ENCODE data around the gene BRIP1.
"Not testable (repeated sequence)": the region's sequence is repeated elsewhere in the genome, so short reads cannot be mapped to it uniquely, and the experiment has no call there.

Gene BRIP1

DNA sequence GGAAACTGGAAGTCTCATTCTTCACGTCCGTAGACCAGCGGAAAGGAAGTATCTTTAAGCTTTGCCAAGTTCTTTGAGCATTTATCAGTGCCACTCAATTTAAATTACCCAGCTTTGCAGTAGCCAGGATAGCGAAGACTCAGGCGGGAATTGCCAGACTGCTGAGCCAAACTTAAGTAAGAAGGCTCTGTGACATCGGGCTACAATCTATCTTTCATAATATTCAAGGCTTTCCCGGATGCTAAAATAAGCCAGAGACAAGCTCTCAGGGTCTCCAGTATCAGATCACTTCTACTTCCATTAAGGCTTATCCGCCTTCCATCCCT is 436 bp upstream of the BRIP1 start:
- no peak for DNase-seq (ENCODE audit: low spot score)

DNA sequence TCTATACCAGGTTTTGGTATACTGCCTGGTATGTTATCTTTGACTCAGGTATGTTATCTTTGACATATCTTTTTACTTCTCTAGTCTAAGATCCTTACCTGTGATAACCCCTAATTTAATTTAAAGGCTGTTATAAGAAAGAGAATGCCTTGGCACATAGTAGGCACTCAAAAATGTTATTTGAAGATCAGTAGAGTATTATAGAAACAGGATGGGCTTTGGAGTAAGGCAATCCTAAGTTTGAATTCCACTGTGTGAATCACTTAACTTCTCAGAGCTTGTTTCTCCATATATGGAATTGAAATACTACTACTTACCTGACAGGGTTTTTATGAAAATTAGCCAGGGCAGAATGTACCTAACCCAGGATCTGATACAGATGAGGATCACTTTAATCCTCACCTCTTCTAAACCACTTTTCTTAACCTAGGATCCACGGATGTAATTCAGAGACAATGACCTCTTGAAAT is 1.2 kb downstream of the BRIP1 start:
- no peak for DNase-seq (ENCODE audit: low spot score)

DNA sequence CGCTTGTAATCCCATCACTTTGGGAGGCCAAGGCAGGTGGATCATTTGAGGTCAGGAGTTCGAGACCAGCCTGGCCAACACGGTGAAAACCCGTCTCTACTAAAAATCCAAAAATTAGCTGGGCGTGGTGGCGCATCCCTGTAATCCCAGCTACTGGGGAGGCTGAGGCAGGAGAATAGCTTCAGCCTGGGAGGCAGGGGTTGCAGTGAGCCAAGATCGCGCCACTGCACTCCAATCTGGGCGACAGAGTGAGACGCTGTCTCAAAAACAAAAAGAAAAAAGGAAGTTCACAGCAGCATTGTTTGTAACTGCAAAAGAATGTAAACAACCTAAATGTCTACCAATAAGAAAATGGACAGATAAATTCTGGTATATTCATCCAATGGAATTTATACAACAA is 2.9 kb downstream of the BRIP1 start:
- not testable (repeated sequence) for DNase-seq (ENCODE audit: low spot score)

DNA sequence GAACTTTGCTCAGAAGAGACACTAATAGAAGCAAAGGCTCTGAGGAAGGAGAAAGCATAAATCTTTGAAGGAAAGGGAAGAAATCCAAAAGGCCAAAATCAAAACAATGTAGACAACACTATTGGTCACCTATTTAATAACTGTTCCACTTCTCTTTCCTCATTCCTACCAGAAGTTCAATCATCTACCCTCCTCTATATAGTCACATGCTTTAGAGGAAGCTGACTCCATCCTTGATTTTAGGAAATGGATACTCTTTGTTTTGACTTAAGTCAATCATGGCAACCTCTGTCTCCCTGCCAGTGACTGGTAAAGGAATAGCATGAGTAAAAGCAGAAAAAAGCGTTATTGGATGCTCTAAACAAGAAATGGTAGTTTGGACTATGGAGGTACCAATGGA is 7.3 kb downstream of the BRIP1 start:
- no peak for DNase-seq (ENCODE audit: low spot score)

DNA sequence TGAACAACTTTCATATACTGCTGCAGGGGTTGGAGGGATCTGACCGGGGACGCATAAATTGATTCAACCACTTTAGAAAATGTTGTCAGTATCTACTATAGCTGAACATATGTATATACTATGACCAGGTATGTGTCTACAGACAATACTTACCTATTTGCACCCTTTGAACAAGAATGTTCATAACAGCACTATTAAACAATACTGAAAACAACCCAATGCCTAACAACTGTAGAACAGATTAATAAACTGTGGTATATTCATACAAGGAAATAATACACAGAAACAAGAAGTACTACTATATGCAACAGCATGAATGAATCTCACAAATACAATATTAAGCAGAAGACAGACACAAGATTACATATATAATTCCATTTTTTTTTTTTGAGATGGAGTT is 10.5 kb downstream of the BRIP1 start:
- no peak for DNase-seq (ENCODE audit: low spot score)

DNA sequence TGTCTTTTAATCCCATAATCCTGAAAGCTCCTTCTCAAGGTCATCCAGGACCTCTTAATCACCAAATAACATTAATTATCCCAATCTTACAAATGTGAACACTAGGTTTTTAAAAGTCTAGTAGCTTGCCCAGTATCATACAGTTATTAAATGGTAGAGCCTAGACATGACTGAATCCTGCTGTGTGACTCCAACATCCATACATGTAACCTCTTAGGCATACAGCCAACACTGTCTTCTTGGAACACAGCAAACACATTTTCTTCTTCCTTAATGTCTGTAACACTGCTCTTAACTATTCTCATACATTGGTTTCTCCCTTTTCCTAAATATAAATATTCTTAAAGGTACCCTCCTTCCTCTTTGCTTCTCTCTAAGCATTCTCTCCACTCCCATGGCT is 13.7 kb downstream of the BRIP1 start:
- no peak for DNase-seq (ENCODE audit: low spot score)

DNA sequence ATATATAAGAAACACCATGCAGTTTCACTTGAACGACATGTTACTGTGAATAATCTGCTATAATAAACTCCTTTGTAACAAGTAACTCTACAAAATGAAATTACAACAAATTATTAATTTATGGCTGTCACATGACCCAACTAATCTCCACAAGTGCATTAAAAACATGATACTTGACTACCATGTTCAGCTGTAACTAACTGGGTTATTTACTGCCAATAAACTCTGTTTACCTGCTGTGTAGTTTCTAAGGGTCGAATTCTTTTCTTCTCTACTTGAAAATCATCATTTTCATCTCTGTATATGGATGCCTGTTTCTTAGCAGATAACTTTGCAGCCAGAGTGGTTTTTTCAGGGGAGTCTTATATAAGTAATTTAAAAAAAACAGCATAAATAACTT is 14.4 kb downstream of the BRIP1 start:
- DNase-seq (ENCODE audit: low spot score), result no peak

DNA sequence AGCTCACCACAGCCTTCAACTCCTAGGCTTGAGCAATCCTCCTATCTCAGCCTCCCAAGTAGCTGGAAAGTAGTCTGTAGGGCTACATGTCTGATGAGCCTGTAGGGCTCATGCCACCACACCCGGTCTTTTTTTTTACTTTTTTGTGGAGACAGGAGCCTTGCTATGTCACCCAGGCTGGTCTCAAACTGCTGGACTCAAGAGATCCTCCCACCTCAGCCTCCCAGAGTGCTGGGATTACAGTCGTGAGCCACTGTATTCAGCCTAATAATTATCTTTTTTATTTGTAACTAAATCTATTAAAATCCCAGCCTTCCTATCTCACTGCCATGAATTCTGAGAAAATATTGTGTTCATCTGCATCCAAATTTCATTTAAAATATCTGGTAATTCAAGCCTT is 15.1 kb downstream of the BRIP1 start:
- no peak for DNase-seq (ENCODE audit: low spot score)

DNA sequence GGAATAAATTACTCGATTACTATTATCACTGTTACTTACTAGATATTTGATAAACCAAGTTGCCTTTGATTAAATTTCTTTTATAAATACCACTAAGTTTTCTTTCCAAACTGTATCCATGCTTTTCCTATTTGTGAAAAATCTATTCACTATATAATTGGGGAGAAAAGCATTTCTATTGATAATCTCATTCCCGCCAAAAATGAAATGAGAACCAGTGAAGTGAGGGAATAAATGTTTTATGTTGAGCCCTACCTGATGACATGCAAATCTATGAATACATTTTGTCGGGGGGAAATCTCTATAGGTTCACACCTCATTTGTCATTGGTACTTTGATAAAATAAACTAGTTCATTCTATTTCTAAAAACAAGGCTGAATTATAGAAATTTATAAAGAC is 15.7 kb downstream of the BRIP1 start:
- DNase-seq (ENCODE audit: low spot score), result no peak

DNA sequence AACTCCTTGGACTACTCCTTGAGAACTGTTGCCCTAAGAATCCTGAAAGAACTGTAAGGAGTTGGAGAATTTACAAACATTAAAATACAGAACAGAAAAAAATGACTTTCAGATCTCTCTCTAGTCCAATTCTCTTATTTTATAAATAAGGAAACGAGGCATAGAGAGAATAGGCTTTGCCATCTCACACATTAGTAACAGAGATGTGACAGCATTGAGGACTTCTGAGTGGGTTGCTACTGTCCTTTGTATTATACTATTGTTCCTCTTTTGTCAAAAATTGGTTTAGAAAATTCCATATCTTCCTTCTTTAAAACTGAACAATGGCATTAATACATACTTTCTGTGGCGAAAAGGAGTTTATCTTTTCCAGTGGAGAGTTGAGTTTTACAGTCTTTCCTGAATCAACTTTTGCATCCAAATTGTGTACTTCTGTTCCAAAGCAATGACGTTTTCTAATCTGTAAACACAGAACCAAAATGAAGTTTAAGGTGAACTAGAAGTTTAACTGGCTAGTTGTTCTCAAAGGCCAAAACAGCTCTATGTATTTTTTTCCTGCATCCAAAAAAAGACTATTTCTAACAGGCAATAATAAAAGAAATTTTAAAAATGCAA is 16.5 kb downstream of the BRIP1 start:
- DNase-seq (ENCODE audit: low spot score), result no peak

DNA sequence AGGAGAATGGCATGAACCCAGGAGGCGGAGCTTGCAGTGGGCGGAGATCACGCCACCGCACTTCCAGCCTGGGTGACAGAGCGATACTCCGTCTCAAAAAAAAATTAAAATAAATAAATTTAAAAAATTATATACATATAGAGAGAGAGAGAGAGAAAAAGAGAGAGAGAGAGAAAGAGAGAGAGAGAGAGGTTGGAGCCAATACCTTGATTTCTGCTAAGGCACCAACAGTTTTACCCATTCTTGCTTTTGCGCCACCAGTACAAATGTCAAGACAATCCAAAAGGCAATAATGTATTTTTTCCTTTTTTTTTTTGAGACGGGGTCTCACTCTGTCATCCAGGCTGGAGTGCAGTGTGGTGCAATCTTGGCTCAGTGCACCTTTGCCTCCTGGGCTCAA is 17.2 kb downstream of the BRIP1 start:
- DNase-seq (ENCODE audit: low spot score), result no peak

DNA sequence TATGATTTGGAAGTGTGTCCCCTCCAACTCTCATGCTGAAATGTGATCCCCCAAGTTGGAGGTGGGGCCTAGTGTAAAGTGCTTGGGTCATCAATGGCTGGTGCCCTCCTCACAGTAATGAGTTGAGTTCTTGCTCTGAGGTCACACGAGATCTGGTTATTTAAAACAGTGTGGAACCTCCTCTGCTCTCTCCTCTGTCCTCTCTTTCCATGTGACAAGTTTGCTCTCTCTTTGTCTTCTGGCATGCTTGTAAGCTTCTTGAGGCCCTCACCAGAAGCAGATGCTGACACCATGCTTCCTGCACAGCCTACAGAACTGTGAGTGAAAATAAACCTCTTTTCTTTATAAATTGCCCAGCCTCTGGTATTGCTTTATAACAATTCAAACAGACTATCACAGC is 19.9 kb downstream of the BRIP1 start:
- DNase-seq (ENCODE audit: low spot score), result no peak

DNA sequence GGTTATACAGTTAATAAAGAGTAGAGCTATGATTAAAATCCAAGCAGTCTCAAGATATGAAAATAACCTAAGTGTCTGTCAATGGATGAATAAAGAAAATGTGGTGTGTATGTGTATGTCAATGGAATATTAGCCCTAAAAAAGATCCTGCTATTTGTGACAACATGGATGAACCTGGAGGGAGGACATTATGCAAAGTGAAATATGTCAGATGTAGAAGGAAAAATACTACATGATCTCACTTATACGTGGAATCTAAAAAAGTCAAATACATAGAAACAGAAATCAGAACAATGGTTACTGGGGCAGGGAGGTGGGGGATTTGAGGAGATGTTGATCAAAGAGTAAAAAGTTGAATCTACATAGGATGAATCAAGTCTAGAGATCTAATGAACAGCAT is 20.4 kb downstream of the BRIP1 start:
- DNase-seq (ENCODE audit: low spot score), result no peak

DNA sequence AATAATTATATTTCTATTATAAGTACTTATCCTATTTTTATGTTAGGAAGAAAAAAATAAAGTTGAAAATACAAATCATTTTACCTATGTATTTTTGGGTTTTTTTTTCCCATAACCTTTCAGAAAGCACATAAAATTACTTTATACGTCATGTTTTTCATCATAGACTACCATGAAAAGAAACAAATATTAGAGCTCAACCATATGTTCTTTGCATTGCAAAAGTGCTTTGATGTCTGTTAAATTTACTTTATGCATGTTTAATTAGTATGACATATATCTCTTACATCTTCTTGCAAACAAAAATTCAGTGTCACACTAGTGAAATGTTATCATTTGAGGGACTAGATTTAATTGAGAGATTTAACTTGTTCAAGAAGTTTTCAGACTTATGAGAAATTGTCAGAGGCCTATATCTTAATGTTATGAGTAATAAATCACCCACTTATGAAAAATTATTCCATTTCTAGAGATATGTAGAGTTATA is 24.0 kb downstream of the BRIP1 start:
- DNase-seq (ENCODE audit: low spot score), result no peak

DNA sequence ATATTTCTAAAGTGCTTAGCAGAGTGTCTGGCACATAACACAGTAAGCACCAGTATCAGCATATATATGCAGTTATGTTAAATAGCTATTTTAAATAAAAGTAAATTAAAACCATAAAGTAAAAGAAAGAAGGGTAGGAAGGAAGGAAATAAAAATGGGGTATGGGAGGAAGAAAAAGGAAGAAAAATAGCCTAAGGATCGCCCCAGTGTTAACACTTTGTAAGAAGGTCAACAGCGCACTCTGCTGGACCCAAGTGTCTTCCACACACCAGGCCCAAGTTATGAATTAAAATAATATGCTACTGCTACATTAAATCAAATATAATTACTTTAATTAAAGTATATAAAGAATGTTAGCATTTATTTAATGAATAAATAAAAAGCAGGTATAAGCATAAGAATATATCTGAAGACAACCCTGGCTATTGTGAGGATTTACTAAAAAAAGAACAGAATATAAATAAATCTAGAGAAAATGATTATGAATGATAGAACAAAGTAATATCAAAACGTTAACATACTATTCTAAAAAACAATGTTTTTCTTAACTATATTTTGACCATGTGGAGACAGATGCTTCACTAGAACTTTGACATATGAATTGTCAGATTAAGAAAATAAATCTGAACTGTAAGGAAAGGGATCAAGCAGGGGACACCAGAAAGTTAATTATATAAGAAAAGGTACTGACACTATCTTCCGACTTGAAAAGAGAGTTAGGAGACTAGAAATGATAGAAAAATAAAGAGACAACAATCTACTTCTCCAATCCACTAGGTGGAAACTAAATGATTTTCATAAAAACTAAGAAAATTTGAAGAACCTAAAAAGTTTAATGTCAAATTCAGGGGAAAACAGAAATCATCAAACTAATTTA is 25.9 kb downstream of the BRIP1 start:
- peak; percentile 54 for DNase-seq (ENCODE audit: low spot score)

DNA sequence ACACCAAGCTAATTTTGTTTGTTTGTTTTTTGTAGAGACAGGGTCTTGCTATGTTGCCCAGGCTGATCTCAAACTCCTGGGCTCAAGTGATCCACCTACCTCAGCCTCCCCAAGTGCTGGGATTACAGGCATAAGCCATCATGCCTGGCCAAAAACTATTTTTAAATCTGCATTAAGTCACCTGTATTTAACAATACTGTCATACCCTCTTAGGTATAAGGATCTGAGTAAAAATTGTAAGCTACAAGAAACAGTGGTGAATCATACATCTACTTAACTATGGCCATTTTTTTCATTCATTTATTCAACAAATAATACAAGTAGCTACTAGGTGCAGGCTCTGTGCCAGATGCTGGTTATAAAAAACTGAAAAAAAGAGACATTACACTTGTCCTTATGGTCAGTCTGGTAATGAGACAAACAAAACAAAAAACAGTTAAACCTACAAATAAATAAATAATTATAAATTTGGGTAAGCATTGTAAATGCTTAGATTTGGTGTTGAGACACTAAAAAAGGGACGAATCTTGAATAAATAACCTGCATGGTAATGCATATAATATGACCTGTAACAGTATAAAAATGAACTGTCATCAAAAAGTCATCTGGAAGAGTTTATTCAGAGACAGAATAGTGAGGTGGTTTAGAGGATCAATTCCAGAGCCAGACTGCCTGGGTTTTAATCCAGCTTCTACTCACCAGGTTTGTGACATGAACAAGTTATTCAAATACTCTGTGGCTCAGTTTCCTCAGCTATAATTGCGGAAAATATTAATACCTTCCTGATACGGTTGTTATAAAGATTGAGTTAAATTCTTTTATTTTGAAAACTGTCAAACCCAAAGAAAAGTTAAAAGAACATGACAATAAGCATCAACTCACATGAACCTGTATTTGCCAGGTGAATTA is 26.8 kb downstream of the BRIP1 start:
- DNase-seq (ENCODE audit: low spot score), result no peak

DNA sequence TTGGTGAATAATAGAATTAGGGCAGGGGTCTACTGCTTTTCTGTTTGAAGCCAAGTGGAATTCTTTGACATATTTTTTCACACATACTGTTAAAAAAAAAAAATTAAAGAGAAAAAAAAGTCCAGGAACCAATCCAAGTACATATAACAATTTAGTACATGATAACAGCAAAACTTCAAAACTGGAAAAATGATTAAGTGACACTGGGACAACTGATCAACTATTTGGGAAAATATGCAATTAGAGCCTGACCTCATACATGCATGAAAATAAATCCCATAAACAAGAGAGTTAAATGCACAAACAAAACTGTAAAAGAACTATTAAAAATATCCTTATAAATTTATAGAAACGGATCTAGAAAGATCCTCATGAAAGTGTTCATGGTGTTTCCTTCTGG is 27.7 kb downstream of the BRIP1 start:
- DNase-seq (ENCODE audit: low spot score), result no peak

DNA sequence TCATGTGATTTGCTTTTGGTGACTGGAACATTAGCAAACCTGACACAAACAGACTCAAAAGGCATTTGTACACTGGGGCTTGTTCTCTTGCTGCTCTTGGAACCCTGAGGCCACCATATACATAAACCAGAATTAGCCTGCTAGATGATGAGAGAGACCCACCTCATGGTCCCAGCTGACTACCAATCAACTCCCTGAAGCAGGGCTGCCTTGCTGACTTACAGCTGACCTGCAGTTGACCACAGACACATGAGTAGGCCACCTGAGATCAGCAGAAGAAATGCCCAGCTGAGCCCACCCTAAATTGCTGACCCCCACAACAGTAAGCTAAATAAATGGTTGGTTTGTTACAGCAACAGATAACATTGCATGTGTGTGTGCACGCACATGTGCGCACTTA is 28.7 kb downstream of the BRIP1 start:
- DNase-seq (ENCODE audit: low spot score), result no peak

DNA sequence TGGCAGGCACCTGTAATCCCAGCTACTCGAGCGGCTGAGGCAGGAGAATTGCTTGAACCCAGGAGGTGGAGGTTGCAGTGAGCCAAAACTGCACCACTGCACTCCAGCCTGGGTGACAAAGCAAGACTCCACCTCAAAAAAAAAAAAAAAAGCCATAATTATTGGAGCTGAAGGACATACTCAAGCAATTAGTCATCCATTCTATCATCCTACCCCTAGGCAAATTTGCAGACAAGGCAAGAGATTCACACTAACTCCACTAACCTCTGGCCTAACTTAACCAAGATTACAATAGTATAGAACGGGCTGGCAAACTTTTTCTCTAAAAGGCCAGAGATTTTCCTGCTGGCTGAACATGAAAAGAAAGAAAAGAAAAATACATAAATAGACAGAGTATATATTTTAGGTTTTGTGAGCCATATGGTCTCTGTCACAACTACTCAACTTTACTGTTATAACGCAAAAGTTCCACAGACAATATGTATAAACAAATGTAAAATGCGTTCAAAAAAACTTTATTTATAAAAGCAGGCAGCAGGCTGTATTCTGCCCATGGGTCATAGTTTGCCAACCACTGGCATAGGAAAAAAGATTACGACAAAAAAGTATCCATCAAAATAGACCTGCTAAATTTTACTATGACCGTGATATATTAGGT is 29.7 kb downstream of the BRIP1 start:
- no peak for DNase-seq (ENCODE audit: low spot score)

DNA sequence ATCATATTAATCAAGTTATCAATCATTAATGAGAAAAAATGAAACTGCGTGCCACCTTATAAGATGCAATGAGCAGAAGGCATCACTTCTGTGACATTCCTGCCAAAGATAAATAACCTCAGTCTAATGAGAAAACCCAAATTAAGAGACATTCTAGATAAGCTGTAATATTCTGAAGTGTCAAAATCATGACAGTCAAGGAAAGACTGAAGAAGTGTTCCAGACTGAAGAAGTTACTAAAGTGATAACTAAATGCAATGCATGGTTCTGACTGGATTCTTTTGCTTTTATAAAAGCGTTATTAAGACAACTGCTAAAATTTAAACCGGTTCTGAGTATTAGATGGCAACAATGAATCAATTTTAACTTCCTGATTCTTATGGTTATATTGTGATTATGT is 30.9 kb downstream of the BRIP1 start:
- DNase-seq (ENCODE audit: low spot score), result no peak

DNA sequence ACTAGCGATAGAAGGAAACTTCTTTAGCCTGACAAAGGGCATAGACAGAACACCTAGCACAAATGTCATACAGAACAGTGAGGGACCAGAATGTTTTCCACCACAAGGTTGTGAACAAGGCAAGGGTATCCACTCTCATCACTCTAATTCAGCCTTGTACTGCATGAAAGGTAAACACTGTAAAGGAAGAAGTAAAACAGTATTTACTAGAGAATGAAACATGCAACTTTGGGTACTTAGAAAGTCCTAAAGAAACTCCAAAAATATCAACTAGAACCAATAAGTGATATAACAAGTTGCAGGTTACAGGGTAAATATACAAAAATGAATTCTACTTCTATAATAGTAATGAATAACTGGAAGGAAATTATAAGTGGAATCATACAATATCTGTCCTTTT is 32.2 kb downstream of the BRIP1 start:
- no peak for DNase-seq (ENCODE audit: low spot score)

DNA sequence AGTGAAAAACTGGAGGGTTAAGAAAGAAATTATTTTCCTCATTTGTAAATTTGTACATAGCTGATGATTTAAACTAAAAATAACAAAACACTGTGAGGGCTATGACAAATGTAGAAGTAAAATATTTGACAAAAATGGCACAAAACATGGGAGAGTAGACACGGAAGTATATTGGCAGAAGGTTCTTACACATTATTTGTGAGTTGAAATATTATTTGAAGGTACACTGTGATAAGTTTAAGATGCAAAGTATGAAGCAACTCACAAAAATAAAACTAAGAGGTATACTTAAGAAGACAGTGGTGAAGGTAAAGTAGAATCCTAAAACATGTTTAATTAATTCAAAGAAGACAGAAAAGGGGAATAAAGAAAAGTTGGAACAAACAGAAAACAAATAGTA is 34.6 kb downstream of the BRIP1 start:
- no peak for DNase-seq (ENCODE audit: low spot score)

All from CD4-positive, alpha-beta T cell treated with Interleukin-2 at 100 ng/mL for 4 hours (primary cell).